HG03521 (cell line): ENCODE data around the gene TRIM67.

ENCODE experiments used
- ATAC-seq: cut with Tn5 transposase; IDR thresholded peaks from one replicate; pipeline ENCODE4 v1.9.1; 2021; ENCODE audit warnings: mild to moderate bottlenecking, moderate library complexity; ENCODE audit not compliant: unreplicated experiment

The TRIM67 gene

GRCh38 chr1:231232870-231233734 is 71.2 kb downstream of the TRIM67 start:
- ATAC-seq, result no peak

DNA sequence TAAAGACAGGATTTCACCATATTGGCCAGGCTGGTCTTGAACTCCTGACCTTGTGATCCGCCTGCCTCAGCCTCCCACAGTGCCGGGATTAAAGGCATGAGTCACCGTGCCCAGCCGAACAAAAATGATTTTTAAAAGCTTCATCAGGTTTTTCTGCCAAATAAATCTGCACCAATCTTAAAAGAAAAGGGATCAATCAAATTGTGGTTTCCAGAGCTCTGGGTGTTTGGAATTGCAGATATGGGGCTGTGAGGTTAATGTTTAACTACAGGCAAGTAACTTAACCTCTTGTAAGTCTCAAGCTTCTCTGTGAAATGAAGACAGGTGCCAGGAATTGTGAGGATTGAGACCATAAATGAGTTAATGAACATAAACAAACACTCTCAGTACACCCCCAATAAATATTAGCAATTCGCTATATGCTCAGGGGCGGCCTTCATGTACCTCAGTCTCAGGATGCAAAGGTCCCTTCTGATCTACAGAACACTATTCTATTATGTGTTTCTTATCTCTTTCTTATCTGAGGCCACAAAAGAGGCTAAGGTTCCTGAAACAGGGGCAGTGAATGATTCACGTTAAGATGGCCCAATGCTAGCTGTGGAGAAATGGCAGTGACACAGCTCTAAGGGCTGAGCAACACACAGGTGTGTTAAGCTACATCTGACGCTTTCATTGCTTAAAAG is 72.0 kb downstream of the TRIM67 start:
- ATAC-seq, result no peak

DNA sequence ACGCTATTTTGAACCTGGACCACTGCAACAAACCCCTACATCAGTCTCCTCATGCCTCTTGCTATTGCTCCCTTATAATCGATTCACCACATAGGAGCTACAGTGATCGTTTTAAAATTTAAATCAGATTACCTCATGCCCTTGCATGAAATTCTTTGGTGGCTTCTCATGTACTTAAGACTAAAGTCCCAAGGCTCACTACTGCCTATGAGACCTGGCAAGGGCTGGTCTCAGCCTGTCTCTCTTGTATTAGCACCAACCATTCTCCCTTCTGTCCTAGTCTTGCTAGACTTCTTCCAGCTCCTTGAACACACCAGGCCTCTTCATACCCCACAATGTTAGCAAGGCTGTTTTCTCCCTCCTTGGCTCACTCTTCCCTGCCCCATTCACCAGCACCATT is 72.6 kb downstream of the TRIM67 start:
- no peak for ATAC-seq

- no peak for ATAC-seq
Measured at GRCh38 chr1:231235526-231236207, 73.8 kb downstream of the TRIM67 start.

DNA sequence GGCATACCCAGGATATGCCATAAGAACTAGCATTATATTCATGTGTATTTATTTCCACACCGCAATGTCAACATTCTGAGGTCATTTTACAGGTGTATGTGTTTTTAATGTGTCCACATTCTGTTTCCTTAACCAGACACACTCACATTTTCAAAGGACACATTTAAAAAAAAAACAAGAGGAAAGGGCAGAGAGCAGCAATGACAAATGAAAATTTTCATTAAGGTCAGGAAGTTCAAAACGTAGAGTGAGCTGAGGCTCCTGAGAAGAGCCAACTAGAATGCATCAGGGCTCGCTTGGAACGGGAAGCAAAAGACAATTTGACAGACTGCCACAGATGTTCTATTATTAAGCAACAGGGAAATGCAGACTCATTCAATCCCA is 74.3 kb downstream of the TRIM67 start:
- no peak for ATAC-seq

GRCh38 chr1:231236938-231237337 is 75.1 kb downstream of the TRIM67 start:
- no peak for ATAC-seq

DNA sequence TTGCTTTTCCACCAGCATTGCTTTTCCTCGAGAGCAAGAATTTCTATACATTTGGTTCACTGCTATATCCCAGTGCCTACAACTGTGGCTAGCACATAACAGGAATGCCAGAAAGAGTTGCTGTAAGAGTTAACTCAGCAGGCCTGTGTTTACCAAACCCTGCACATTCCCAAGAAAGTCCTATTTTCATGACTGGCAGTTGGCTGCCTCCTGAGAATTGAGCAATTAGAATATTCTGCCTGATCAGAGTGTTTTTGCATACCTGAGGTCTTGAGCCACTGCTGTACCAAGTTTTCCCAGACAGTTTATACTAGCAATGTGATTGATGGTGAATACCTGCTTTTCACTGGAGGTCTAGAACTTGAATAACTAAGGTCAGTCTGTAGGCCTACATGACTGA is 76.4 kb downstream of the TRIM67 start:
- no peak for ATAC-seq

- ATAC-seq, result no peak
Measured at GRCh38 chr1:231240531-231240882, 78.6 kb downstream of the TRIM67 start.

DNA sequence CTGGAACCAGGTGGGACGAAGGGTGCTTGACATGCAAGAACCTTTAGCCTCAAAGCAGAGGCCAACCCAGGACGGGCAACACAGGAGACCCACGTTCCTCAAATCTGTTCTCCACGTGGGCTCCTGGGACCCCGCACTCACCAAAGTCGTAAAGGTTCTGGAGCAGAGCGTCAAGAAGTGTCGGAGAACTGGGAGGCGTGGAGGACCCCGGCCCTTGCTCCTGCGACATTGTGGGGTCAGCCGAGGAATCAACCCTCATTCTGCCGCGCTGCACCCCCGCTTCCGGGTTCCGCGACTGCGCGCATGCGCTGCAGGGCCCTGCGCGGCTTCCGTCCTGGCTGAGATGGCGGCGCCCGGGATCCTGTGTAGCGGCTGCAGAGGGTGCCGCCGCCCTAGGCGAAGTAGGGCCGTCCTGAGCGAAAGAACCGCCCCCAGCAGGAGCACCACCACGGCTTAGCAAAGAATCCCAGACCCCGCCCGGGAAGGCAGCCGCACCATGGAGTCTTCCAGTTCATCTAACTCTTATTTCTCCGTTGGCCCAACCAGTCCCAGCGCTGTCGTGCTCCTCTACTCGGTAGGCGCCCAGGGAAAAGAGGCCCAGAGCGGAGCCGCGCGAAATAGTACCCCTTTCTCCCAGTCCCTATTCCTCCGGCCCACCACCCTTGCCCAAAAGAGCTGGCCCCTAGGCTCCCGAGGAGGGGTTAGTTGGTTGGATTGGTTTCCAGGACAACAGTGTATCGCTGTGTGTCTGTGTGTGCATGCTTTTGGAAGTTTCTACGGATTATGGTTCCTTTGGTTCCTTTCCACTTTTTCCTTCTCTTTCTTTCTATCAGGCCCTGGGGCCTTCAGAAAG is 79.3 kb downstream of the TRIM67 start, which contains the start of gene GNPAT:
Gene GNPAT, plus strand, starts transcription at position 330 of the 853 bp plus-strand sequence. Its CDS starts 167 bp downstream, at position 497.
- peak; percentile 97 for ATAC-seq

- ATAC-seq, result no peak
Measured at GRCh38 chr1:231241750-231242149, 79.9 kb downstream of the TRIM67 start.

- no peak for ATAC-seq
Measured at GRCh38 chr1:231242516-231243198, 80.8 kb downstream of the TRIM67 start.

DNA sequence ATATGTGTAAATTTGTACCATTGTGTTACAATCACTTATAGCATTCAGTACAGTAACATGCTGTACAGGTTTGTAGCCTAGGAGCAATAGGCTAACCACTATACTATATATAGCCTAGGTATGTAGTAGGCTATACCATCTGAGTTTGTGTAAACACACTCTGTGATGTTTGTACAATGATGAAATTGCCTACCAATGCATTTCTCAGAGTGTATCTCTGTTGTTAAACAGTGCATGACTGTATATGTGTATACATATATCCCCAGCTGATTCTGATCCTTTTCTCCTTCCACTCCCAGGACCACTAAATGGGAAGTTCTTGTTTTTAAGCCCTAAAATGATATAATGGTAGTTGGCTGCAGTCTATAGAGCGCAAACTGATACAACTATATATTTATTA is 86.9 kb downstream of the TRIM67 start:
- no peak for ATAC-seq

DNA sequence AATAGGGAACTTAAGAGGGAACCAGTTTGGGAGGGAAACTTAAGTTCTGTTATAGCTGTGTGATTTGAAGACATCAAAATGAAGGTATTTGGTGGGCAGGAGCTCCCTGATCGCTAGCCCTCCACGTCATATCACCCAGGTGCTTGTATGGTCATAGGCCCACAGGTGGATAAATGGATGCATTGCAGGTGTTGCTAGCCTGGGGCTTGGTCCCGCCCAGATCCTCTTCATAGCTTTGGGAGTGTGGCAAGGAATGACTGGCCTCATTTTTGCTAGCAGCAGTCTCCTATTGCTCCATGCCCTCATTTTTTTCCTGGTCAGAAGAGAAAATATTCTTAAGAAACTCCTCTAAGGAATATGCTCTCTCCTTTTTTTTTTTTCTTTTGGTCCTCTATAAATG is 90.5 kb downstream of the TRIM67 start:
- no peak for ATAC-seq

DNA sequence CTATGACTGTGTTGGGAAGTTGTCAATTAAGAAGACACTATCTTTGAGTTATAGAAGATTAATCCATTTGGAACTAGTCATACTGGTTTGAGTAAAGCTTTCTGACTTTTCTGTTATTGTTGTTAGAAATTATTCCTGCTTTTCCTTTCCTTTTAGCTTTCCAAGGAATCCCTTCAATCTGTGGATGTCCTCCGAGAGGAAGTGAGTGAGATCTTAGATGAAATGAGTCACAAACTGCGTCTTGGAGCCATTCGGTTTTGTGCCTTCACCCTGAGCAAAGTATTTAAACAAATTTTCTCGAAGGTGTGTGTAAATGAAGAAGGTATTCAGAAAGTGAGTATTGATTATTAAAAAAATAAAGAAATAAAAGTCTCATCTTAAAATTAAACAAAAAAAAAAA is 98.5 kb downstream of the TRIM67 start:
- no peak for ATAC-seq

DNA sequence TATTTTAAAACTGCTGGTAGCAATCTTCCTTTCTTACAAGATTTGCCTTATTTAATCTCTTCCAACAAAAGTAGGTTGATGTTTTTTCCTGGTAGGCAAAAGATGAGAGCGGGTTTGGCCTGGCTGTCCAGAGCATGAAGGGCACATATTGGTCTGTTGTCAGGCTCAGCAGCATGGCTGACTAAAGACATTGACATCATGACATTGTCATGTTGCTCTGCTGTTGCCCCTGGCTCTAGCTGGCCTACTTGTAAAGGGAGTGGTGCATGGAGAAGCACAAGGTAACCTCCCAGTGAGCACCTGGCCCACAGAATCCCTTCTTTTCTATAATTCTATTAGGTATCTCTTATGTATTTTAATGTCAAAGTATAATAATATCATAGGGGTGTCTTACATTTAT is 102.8 kb downstream of the TRIM67 start:
- no peak for ATAC-seq

- ATAC-seq, result no peak
Measured at GRCh38 chr1:231265379-231265778, 103.5 kb downstream of the TRIM67 start.

GRCh38 chr1:231266811-231267322 is 105.0 kb downstream of the TRIM67 start:
- ATAC-seq, result no peak
